ENCODE results near the gene JMJD1C.

- TF ChIP-seq CTCF (IDR thresholded peaks at IDR 0.05), result no peak
- no peak for TF ChIP-seq POLR2A (IDR thresholded peaks at IDR 0.05)
Observed at GRCh38 chr10:63384001-63384400, 81.8 kb downstream of the JMJD1C start.
